OCI-LY7 (cell line): ENCODE results near the gene BSG.

Experiments
- EZH2phosphoT487 ChIP-seq: fragments of 200-600 bp; sonication (generic); IDR thresholded peaks from 2 replicates; pipeline ENCODE4 v1.6.1; 2018; ENCODE audit warnings: low read depth, borderline replicate concordance, mild to moderate bottlenecking, mixed run types, antibody characterized with exemption, low read length, moderate library complexity, mixed read lengths
- TF ChIP-seq, protein P1 (sequence below): fragments of 200-600 bp; sonication (generic); conservative IDR thresholded peaks from 2 replicates; pipeline ENCODE4 v1.5.1; 2014; ENCODE audit warnings: mild to moderate bottlenecking, antibody characterized with exemption, low read length, moderate library complexity, mixed read lengths

DNA sequence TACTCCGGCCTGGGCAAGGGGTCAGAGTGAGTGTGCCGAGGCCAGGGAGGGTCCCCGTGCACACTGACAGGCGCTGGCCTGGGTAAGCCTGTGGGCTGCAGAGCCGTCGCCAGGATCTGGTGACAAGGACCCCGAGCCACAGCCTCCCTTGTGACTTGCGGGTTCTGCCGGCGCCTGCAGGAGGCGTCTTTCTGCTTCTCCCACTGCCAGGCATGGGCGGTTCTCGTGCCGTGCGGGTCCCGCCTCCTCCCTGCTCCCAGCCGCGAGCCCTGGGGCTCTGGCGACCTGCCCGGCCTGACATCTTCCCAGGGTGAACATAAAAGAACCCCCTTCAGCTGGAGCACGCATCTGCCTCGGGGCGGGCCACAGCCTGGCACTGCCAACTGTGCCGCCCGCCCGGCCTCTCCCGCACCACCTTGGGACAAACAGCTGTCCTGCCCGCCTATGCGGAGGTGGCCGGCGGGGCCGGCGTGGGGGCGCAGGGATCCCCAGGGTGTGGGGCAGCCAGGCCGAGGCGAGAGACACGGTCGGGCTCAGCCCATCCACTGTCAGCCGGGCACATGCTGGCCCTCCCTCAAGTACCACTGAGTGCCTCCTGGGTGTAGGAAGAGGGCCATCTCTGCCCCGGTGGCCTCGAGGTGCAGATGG, 15.8 kb downstream of the BSG start:
- TF ChIP-seq, protein P1, sequence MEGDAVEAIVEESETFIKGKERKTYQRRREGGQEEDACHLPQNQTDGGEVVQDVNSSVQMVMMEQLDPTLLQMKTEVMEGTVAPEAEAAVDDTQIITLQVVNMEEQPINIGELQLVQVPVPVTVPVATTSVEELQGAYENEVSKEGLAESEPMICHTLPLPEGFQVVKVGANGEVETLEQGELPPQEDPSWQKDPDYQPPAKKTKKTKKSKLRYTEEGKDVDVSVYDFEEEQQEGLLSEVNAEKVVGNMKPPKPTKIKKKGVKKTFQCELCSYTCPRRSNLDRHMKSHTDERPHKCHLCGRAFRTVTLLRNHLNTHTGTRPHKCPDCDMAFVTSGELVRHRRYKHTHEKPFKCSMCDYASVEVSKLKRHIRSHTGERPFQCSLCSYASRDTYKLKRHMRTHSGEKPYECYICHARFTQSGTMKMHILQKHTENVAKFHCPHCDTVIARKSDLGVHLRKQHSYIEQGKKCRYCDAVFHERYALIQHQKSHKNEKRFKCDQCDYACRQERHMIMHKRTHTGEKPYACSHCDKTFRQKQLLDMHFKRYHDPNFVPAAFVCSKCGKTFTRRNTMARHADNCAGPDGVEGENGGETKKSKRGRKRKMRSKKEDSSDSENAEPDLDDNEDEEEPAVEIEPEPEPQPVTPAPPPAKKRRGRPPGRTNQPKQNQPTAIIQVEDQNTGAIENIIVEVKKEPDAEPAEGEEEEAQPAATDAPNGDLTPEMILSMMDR = peak; percentile 63
- no peak for TF ChIP-seq EZH2phosphoT487
